Erythroblast (primary cell): ENCODE measurements around the gene SRBD1.

Source experiments
- GATA1 ChIP-seq: IDR thresholded peaks from 2 replicates; pipeline ENCODE4 v1.6.1; 2011; ENCODE audit warnings: low read depth, mild to moderate bottlenecking, control low read depth, low read length, moderate library complexity
- POLR2A ChIP-seq: IDR thresholded peaks from 2 replicates; pipeline ENCODE4 v1.6.1; 2011; ENCODE audit warnings: mild to moderate bottlenecking, low read length

- TF ChIP-seq POLR2A (no peak), GATA1 (no peak)
Measured at GRCh38 chr2:45460825-45461224, 150.2 kb downstream of the SRBD1 start.
